RWPE1 (cell line): ENCODE data around the gene MRPS2.

ENCODE experiments used
- CTCF ChIA-PET: fragments of 350-600 bp; sonication (Branson Sonifier 250); formaldehyde crosslinking; extraction: SDS; loops from one replicate; lab custom pipeline; 2021; lab: Yijun Ruan, JAX
- POLR2A ChIA-PET: fragments of 400-600 bp; formaldehyde crosslinking; extraction: SDS; loops from one replicate; lab custom pipeline; 2020; ENCODE audit warnings: antibody characterized with exemption; ENCODE audit not compliant: low non-redundant PET; lab: Yijun Ruan, JAX
- DNase-seq: peaks from one replicate; pipeline ENCODE4 v3.0.0; 2012; ENCODE audit warnings: low spot score
- H3K27ac ChIP-seq: fragments of 450-650 bp; 2 replicates; pipeline ENCODE4 v1.5.1; 2017
- TF ChIP-seq, protein P1 (sequence below): fragments of 450-650 bp; conservative IDR thresholded peaks from 2 replicates; pipeline ENCODE4 v1.5.1; 2017; ENCODE audit warnings: low read depth, mild to moderate bottlenecking

Gene MRPS2

DNA sequence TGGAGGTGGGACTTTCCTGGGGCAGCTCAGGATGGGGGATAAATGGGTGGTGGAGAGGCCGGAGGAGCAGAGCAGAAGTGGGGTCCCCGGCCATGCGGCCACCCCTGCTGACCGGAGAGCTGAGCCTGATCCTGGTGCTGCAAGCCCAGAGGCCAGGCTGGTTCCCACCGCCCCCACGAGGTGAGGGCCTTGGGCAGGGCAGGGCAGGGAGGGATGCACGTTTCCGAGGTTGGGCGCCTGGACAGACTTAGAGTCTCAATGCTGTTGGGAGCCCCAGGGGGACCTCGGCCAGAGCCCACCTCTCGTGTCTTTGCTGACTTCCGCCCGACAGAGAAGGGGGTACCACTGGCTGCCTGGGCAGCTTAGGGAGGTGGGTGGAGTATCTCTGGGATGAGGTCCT is 51.0 kb downstream of the MRPS2 start:
- DNase-seq: no peak
- ChIA-PET POLR2A (no interaction called here), CTCF (no interaction called here)
- TF ChIP-seq, protein P1, sequence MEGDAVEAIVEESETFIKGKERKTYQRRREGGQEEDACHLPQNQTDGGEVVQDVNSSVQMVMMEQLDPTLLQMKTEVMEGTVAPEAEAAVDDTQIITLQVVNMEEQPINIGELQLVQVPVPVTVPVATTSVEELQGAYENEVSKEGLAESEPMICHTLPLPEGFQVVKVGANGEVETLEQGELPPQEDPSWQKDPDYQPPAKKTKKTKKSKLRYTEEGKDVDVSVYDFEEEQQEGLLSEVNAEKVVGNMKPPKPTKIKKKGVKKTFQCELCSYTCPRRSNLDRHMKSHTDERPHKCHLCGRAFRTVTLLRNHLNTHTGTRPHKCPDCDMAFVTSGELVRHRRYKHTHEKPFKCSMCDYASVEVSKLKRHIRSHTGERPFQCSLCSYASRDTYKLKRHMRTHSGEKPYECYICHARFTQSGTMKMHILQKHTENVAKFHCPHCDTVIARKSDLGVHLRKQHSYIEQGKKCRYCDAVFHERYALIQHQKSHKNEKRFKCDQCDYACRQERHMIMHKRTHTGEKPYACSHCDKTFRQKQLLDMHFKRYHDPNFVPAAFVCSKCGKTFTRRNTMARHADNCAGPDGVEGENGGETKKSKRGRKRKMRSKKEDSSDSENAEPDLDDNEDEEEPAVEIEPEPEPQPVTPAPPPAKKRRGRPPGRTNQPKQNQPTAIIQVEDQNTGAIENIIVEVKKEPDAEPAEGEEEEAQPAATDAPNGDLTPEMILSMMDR: no peak
- no peak overlapping the region for H3K27ac ChIP-seq

DNA sequence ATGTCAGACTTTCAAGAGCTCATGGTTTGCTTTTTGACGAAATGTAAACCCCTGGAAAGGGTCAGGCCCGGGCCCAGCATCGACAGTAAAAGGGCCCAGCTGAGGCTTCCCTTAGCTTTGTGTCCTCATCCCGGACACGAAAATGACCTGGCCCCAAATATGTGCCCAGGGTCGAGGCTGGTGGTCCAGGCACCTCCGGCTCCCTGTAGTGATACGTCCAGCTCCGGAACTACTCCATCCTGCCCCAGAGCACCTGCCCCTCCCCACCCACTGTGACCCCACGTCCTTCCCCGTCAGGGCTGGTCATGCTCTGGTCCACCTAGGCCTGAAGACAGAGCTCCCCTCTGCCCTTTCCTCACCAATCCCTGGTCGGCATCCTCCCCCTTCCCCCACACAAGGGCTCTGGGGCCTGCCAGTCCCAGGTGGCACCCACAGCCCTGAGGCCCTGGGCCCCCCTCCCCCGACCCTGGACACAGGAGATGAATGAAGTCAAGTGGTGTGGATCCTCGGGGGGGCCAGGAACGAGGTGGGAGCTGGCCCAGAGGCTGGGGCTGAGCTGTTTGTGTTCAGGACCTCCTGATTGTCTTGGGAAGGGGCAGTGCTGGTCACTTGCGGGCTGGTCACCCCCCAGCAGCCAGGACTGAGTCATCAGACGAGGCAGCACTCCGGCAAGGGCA is 51.7 kb downstream of the MRPS2 start:
- DNase-seq: no peak
- no peak overlapping the region for H3K27ac ChIP-seq
- ChIA-PET POLR2A (interaction anchor here (0.6 kb wide), 1 partner anchor 221 kb away, joined by 4 read pairs; no protein-coding TSS in a partner anchor), CTCF (interaction anchor here (0.5 kb wide), 1 partner anchor 71 kb away, joined by 3 read pairs; no protein-coding TSS in a partner anchor)
- TF ChIP-seq, protein P1: no peak

DNA sequence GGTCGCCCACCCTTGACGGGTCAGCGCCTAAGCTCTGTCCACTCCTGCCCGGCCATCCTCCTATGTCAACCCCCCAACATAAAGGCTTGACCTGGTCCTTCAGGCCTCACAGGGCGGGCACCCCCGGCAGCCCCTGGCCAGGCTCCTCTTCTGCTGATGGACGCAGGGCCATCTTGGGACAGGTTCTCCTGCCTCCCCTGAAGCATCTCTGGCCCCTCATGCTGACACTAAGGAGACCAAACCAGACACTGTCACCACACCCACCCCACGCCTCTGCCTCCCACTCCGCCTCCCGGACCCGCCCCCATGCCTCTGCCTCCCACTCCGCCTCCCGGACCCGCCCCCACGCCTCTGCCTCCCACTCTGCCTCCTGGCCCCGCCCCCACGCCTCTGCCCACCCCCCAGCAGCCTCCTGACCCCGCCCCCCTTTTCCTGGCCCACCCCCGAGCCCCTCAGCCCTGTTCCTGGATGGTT is 52.3 kb downstream of the MRPS2 start:
- CTCF ChIA-PET: no interaction called here
- TF ChIP-seq, protein P1: no peak

More for the DNA sequence above, 52.3 kb downstream of the MRPS2 start:
- no peak overlapping the region for H3K27ac ChIP-seq
- POLR2A ChIA-PET: interaction anchor here (0.6 kb wide), 1 partner anchor 221 kb away, joined by 4 read pairs; no protein-coding TSS in a partner anchor
- no peak for DNase-seq
